ENCODE data around the gene FREY1.

The FREY1 gene

DNA sequence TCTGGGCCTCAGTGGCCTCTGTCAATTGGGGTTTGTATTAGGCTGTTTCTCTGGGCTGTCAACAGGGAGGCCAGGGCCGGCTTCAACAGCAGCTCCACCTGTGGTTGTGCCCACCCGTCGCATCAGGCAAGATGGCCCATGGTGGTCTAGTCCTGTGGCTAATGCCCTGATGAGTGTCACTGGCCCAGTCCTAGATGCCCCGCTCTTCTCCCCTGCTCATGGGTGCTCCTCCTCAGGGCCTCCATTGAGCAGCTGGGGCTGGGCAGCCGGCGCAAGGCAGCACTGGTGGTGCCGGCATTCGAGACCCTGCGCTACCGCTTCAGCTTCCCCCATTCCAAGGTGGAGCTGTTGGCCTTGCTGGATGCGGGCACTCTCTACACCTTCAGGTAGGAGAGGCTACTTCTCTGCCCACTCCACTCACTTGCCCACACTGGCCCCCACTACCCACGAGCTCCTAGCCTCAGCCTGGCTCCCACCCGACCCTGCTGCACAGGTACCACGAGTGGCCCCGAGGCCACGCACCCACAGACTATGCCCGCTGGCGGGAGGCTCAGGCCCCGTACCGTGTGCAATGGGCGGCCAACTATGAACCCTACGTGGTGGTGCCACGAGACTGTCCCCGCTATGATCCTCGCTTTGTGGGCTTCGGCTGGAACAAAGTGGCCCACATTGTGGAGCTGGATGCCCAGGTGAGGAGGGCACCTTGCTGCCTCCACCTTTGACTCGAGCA, 20.8 kb upstream of the FREY1 start:
- DNase-seq, result no peak

DNA sequence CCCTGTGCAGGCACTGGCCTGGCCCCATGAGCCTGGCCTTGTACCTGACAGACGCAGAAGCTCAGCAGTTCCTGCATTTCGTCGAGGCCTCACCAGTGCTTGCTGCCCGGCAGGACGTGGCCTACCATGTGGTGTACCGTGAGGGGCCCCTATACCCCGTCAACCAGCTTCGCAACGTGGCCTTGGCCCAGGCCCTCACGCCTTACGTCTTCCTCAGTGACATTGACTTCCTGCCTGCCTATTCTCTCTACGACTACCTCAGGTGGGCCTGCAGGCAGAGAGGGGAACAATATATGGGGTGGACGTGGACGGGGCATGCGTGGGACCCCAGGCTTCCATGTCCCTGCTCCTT, 20.2 kb upstream of the FREY1 start:
- no peak for DNase-seq

DNA sequence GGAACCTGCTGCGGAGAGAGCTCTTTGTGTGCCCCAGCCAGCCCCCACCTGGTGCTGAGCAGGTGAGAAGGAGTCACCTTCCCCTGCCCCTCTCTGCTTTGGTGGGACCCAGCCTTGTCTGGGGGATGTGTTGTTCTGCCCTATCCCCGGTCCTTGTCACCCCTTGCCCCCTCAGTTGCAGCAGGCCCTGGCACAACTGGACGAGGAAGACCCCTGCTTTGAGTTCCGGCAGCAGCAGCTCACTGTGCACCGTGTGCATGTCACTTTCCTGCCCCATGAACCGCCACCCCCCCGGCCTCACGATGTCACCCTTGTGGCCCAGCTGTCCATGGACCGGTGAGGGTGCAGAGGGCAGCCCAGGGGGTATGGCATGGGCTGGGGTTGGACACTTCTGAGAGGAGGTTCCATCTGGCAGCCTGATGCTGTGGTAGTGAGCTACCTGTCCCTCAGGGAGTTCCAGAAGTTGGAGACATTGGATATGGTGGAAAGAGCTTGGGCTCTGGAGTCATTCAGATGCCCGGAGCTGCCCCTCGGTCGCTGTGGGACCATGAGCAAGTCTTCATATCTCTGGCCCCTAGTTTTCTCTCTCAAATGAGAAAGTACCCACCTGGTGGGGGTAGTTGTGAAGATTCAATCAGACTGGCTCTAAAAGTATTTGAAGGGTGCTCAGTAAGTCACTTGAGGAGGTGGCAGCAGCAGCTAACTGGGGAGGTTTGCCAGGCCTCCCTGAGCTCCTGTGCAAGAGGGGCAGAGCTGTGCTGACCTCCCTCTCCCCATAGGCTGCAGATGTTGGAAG, 19.7 kb upstream of the FREY1 start:
- DNase-seq, result no peak

DNA sequence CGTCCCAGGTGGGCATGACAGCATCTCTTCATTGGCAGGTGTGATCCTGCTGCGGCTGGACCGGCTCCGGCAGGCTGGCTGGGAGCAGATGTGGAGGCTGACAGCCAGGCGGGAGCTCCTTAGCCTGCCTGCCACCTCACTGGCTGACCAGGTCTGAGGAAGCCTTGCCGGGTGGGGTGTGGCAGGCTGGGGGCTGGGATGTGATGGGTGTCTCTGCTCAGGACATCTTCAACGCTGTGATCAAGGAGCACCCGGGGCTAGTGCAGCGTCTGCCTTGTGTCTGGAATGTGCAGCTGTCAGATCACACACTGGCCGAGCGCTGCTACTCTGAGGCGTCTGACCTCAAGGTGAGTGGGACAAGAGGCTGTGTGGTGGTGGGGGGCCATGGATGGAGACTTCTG, 18.9 kb upstream of the FREY1 start:
- no peak for DNase-seq

DNA sequence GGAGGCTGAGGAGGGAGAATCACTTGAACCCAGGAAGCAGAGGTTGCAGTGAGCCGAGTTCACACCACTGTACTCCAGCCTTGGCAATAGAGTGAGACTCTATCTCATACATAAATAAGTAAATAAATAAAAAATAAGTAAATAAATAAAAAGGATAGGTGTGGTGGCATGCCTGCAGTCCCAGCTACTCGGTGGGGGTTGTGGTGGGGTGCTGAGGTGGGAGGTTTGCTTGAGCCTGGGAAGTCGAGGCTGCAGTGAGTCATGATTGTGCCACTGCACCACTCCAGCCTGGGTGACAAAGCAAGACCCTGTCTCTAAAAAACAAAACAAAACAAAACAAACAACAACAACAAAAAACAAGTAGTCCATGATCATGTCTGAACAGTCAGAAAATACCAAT, 18.5 kb upstream of the FREY1 start:
- no peak for DNase-seq

DNA sequence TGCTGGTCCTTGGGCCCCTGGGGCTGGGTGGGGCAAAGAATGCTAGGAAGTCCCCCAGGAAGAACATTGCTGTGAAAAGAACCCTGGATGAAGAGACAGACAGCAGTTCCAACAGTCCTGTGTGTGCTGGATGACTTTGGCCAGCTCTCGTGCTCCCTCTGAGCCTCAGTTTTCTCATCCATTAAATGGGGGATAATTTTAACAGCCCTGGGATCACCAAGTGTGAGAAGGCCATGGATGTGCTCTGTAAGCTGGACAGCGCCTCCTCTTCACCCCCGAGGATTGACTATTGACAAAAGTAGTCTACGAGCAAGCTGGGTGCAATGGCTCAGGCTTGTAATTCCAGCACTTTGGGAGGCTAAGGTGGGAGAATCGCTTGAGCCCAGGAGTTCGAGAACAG, 17.9 kb upstream of the FREY1 start:
- DNase-seq, result no peak

DNA sequence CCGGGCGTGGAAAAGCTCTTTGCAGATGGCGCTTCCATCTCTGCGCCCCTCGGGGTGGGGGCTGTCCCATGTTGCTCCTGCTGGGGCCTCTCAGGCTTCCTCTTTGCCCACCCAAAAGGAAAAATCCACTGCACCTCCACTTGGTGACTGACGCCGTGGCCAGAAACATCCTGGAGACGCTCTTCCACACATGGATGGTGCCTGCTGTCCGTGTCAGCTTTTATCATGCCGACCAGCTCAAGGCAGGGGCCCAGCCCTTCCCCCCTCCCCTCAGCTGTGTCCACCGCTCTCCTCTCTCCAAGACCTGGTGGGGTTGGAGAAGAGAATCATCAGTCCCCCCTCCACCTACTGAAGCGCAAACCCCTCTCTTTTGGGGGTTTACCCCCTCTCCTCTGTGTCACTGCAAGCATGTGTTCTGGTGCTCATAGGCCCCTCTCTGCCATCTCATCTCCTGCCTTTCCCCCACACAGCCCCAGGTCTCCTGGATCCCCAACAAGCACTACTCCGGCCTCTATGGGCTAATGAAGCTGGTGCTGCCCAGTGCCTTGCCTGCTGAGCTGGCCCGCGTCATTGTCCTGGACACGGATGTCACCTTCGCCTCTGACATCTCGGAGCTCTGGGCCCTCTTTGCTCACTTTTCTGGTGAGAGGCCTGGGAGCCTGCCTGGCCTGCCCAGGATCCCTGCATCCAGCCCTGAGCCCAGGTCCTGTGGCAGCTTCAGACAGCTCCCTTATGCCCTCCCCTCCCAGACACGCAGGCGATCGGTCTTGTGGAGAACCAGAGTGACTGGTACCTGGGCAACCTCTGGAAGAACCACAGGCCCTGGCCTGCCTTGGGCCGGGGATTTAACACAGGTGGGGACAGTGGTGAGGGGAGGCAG, 17.2 kb upstream of the FREY1 start:
- no peak for DNase-seq

DNA sequence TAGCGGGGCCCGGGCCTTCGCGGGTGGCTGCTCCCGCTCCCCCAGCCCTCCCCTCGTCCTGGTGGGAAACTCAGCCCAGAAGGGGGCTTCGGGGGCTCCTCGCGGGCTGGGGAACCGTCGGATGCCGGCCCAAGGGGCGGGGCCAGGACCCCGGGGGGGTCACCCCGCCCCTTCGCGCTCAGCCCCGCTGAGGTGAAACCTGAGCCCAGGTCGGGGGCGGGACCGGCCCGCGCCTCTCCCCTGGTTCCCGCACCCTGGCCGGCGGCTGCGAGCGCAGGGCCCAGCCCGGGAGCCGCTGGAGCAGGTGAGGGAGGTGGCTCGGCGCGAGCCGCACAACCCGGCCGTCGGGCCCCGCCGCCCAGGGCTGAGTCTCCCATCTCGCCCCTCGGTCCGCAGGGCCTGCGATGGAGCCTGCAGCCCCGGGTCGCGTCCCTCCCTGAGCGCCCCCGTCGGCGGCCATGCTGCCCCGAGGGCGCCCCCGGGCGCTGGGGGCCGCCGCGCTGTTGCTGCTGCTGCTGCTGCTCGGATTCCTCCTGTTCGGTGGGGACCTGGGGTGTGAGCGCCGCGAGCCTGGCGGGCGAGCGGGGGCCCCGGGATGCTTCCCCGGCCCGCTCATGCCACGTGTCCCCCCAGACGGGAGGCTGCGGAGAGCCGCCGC, 15.5 kb upstream of the FREY1 start, which contains the start of gene LARGE2:
Gene LARGE2, plus strand, starts transcription at position 232 of the 658 bp plus-strand sequence. Its CDS starts 227 bp downstream, at position 459.
- no peak for DNase-seq

DNA sequence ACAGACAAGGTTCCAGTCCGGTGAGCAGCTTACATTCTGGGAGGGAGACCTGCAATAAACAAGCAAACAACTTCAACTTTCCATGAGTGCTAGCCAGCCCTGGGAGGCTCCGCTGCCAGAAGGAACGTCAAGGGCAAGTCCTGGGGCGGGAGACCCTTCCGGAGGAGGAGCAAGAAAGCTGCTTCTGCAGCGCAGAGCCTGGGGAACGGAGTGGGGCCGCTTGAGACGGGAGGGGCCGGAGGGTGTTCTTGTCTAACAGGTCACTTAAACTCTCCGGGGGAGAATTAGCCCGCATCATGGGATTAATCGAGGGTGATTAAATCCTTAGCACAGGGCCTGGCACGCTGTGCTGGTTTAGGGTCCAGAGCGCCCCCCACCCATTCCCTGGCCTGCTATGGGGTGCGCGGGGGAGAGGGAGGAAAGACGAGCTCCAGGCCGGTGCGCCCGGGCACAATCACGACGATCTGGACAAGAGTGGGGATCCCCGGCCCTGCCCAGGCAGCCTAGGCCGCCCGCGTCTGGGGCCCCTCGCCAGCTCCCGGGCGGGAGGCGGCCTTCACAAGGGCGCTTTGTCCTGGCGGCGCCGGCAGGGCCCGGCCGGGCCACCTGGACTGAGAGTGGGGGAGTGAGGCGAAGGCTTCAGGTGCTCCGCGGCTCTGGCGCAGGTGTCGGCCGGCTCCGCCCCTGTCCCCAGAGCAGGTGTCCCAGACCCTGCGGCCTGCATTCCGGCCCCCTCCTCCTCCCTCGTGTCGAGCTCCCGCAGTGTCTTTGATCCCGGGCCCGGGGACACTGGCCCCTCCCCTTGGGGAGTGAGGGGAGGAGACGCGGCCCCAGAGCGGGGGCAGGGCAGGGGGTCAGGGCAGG, 14.7 kb upstream of the FREY1 start:
- DNase-seq, result no peak

DNA sequence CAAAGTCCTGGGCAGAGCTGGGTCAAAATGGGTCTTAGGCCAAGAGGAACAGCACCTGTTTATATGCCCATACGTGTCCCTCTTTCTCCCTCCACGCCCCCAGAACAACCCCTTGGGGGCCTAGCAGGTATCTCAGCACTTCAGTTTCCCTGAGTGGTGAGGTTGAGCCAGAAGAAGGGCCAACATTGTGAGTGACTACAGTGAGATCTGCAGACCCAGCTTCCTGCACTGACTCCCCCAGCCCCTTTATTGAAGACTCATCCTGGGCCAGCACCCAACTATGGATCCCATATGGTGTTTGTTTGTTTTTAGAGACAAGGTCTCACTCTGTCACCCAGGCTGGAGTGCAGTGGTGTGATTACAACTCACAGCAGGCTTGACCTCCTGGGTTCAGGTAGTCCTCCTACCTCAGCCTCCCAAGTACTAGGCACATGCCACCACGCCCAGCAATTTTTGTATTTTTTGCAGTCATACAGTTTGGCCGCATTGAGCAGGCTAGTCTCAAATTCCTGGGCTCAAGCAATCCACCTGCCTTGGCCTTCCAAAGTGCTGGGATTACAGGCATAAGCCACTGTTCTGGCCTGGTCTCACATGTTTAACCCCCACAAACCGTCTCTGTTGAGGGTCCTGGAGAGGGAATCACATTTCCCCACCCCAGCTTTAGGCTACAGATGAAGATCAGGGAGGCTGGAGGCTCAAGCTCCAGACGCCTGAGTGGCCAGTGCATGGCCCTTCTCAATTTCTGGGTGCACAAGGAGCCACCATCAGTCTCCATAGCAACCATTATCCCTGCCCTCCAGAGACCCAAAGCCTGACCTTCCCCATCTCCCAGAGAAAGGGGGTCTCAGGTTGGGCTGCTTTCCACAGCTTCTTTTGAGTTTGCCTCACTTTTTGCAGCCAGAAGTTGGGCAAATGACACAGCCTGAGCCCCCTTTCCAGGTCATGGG, 13.7 kb upstream of the FREY1 start:
- no peak for DNase-seq

DNA sequence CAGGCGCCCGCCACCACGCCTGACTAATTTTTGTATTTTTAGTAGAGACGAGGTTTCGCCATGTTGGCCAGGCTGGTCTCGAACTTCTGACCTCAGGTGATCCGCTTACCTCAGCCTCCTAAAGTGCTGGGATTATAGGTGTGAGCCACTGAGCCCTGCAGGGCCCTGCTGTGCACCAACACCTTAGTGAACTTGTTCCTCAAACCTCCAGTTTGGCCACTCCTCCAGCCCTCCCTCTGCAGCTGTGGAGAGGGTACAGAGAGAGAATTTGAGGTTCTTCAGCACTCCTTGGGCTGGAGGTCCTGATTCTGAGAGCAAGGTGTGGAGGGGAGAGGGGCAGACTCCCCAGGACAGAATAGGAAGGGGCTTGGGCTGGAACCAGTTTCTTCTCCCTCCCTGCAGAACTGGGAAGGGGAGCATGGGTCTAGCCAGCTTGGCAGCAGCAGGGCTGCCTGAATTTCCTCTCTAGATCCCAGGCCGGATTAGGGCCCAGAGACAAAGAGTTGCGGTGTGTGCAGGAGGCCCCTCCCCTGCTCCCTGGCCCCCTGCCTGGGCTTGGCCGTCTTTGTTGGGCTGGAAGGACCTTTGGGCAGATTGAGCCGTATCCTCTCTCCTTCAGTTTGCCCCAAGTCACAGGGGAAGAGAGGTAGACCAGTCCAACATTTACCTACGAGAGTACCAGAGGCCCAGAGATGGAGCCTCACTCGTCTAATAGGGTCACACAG, 12.9 kb upstream of the FREY1 start:
- no peak for DNase-seq

DNA sequence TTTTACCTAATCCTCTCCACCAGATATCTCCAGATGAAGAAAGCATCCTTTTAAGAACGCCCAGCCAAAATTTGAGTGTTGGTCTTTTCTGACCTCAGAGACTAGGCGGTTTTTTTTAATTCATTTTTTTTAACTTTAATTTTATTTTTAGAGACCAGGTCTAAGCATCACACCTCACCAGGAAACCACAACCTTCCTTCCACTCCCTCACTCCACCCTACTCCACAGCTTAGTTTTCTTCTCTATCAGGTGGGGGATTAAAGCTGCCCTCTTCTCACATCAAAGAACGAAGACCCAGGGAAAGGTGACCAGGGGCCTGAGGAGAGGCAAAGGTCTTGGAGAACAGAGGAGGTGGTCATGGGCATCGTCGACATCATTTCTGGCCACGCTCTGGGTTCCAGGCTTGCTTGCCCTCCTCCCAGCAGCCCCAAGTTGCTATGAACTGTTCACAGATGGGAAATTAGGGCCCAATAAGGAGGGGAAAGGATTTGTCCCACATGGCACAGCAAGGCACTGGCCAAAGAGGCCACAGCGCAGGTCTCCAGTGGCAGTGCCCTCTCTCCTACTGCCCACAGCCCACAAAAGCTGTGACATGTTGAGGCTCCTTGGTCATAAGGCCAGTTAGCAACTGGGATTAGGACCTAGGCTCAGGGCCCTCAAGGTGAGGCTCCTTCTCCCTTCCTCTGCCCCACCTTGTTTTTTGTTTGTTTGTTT, 12.0 kb upstream of the FREY1 start:
- DNase-seq, result no peak

DNA sequence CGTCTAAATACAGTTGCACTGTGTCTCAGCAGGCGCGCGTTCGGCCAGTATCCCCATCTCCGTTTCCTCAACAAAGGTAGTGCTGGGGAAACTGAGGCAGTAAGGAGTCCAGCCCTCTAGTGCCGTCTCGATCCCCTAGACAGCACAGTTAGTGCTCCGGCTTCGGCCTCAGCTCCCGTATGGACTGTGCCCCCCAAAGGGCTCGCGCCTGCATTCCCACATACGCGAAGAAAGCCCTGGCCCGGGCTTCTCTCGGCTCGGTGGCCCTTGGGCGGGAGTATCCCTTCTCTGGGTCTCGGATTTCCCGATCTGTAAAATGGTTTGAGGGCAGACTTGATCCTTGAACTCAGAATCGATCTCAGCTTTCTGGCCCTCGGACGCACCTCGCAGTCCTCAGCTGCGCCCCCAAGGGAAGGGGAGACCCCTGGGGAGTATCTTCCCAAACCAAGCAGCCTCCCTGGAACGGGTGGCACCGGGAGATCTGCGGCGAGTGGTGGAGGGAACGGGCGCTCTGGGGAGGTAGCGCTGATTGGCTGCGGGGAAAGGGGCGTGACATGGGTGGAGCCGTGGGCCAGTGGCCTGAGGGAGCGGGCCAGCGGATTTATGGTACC, 11.4 kb upstream of the FREY1 start:
- no peak for DNase-seq

DNA sequence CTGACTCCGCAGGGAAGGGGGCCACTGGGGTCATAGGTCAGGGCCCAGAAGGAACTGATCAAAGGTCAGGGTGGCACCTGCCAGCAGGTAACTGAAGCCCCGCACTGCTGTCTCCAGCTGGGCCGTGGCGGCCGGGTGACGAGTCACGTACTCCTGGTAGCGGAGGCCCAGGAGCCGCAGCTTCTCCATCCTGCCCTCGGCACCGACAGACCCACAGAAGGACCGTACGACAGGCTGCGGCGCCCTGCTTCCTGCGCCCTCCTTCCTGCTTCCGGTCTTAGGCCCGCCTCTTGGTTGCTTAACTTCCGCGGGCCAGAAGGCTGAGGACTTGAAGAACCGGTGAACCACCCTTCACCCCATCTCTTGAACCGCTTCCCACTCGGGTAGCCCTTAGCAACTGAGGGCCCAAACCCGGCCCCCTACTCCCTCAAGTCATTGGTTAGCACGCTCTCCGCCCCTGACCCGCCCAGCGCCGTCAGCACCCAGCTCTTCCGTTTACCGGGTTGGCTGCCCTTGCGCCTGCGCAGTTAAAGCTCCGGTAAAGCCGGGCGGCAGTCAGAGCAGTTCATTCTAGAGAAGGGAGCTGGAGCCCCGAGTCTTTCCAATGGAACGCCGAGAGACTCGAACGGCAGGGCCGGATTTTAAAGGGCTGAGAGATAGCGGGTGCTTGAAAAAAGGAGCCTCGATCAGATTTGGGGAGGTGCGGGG, 10.7 kb upstream of the FREY1 start, which contains the start of gene PEX16:
Gene PEX16, minus strand, starts transcription at position 255 of the 708 bp plus-strand sequence. Its CDS starts 66 bp downstream, at position 189.
- DNase-seq, result peak; percentile 95

DNA sequence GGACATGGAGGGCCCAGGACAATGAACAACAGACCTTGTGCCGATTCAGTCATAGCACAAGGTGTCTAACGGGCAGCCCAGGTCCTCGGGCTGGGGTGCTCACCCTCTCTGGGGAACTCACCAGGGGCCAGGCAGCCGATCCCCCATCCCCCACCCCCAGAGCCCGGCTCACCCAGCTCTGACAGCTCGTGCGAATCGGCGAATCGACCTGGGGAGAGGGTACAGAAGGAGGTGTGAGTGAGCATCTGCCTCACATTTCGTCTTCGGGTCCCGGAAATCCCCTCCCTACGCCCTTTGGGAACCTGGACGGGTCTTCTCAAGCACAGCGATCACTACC, 10.2 kb upstream of the FREY1 start:
- DNase-seq, result no peak

DNA sequence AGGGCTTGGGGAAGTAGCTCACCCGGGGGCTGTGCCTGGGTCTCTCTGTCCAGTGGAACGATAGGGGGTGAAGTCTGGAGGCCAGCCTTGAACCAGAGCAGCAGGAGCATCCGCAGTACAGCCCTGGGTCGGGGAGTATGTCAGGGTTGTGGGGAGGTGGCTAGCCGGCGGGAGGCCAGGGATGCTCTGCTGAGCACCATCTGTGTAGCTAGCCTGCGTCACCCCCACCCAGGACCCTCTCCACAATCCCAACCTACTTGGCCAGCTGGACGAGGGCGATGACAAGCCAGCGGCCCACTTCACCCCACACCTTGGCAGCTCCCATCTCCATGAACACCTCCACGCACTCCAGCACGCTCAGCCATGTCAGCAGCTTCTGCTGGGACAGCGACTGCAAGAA, 8.4 kb upstream of the FREY1 start:
- no peak for DNase-seq

DNA sequence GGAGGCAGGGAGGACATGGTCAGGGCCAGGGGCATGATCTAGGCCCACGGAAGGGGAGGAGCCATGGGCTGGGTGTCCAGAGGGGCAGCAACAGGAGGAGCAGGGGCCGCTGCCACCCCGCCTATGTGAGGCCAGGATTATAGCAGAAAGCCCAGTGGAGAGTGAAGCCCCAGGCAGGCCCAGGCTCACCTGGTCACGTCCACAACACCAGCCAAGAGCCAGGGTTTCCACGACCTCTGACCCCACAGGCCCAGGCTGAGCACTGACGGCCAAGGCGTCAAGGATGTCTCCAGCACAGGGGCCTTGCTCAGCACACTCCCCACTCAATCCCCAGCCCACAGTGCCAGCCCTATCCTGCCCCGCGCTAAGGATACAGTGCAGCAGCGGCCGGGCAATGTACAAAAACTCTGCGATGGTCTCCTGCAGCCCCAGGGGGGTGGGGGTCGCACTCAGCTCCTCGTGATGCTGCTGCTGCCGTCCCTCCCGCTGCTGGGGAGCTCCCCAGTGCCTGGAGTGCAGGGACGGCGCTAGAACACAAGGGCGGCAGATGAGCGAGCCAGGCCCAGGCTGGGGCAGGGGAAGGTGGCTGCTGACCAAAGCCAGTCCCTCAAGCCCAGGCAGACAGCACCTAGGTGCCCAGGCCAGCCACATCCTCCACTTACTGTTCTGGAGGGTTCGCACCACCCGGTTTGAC, 7.0 kb upstream of the FREY1 start:
- no peak for DNase-seq

DNA sequence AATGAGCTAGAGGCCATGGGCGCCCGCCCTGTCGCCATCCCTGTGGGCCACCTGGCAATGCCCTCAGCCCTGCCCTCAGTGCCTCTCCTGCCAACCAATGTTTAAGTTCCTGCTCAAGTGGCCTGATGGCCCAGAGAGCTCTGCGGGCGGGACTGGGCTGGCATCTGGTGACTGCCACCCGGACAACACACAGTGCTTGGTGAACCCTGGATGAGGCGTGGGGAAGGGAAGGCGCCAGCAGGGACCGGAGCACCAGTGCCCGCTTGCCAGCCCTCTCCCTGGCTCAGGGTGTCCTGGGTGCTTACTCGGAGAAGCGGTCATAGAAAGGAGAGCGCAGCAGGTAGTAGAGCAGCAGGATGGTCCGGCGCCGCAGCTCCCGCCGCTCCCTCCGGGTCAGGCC, 6.4 kb upstream of the FREY1 start:
- no peak for DNase-seq

All from SIG-M5 (cell line).